ENCODE results near the gene HORMAD1. TPM values are rescaled to one million over a fixed set of nuclear protein-coding genes. Genes with fewer than 3 reads are reported as not detected.

Gene HORMAD1
- polyA plus RNA-seq, 1 donor from 2014 or later = not detected

GRCh38 chr1:150696162-150696561 is 24.5 kb downstream of the HORMAD1 start (continued):
- TF ChIP-seq SMC3 (conservative IDR thresholded peaks at IDR 0.05; ENCODE audit: poor library complexity) = no peak
- TF ChIP-seq EP300 (conservative IDR thresholded peaks at IDR 0.05; ENCODE audit: poor library complexity, severe bottlenecking) = no peak

GRCh38 chr1:150695561-150695960 is 25.1 kb downstream of the HORMAD1 start:
- Histone ChIP-seq H4K20me1 (ENCODE audit: insufficient read depth) (no peaks in the 10 kb centered on the region), H2AFZ (ENCODE audit: low read depth, low read length) (no peak overlapping the region), H3K9me3 (ENCODE audit: low read length) (no peaks in the 10 kb centered on the region), H3K27me3 (ENCODE audit: insufficient read depth, low read depth, low read length) (no peaks in the 10 kb centered on the region), H3K9ac (ENCODE audit: low read length) (no peak overlapping the region), H3K4me3 (ENCODE audit: low read length) (no peak overlapping the region), H3K79me2 (replicated peaks; ENCODE audit: insufficient read depth, low read length) (peaks cover 11% of the 10 kb centered on the region), H3K9me2 (ENCODE audit: insufficient read depth, low read length) (no peaks in the 10 kb centered on the region), H3K36me3 (ENCODE audit: insufficient read depth, low read length) (no peaks in the 10 kb centered on the region), H3K27ac (ENCODE audit: low read length) (no peak overlapping the region), H3F3A (ENCODE audit: insufficient read depth, low read length, poor library complexity, severe bottlenecking) (no peaks in the 10 kb centered on the region), H3K4me2 (ENCODE audit: low read length) (no peak overlapping the region)
- TF ChIP-seq CTCF (IDR thresholded peaks at IDR 0.05; ENCODE audit: poor library complexity, severe bottlenecking) (no peak), MXI1 (conservative IDR thresholded peaks at IDR 0.05; ENCODE audit: poor library complexity, severe bottlenecking) (no peak), RAD21 (conservative IDR thresholded peaks at IDR 0.05) (no peak), EZH2 (IDR thresholded peaks at IDR 0.05; ENCODE audit: borderline replicate concordance, insufficient read depth, low read length, poor library complexity, severe bottlenecking) (no peak), POLR2AphosphoS5 (IDR thresholded peaks at IDR 0.05) (no peak), SMC3 (conservative IDR thresholded peaks at IDR 0.05; ENCODE audit: poor library complexity) (no peak), EP300 (conservative IDR thresholded peaks at IDR 0.05; ENCODE audit: poor library complexity, severe bottlenecking) (no peak), TAF1 (IDR thresholded peaks at IDR 0.05; ENCODE audit: low read depth) (no peak)
- TF ChIP-seq, protein P1, sequence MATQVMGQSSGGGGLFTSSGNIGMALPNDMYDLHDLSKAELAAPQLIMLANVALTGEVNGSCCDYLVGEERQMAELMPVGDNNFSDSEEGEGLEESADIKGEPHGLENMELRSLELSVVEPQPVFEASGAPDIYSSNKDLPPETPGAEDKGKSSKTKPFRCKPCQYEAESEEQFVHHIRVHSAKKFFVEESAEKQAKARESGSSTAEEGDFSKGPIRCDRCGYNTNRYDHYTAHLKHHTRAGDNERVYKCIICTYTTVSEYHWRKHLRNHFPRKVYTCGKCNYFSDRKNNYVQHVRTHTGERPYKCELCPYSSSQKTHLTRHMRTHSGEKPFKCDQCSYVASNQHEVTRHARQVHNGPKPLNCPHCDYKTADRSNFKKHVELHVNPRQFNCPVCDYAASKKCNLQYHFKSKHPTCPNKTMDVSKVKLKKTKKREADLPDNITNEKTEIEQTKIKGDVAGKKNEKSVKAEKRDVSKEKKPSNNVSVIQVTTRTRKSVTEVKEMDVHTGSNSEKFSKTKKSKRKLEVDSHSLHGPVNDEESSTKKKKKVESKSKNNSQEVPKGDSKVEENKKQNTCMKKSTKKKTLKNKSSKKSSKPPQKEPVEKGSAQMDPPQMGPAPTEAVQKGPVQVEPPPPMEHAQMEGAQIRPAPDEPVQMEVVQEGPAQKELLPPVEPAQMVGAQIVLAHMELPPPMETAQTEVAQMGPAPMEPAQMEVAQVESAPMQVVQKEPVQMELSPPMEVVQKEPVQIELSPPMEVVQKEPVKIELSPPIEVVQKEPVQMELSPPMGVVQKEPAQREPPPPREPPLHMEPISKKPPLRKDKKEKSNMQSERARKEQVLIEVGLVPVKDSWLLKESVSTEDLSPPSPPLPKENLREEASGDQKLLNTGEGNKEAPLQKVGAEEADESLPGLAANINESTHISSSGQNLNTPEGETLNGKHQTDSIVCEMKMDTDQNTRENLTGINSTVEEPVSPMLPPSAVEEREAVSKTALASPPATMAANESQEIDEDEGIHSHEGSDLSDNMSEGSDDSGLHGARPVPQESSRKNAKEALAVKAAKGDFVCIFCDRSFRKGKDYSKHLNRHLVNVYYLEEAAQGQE (IDR thresholded peaks at IDR 0.05; ENCODE audit: borderline replicate concordance) = no peak

DNA sequence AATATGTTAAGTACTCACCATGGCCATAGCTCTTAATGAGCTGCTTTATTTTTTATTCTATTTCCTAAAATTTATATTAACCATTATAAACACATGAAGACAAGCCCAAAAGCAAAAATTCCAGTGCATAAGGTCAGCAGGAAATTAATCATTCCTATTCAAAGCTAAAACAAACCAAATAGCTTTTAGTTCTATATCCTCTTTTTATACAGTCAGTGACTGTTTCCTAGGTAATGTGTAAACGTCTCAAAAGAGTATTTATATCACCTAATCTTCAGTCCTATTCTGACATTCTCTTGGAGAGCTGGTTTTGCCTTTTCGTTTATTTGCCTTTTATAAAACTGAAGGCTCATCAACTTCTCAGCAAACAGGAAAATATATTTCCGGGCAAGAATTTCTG is 28.0 kb downstream of the HORMAD1 start:
- H2AFZ ChIP-seq (ENCODE audit: low read depth, low read length) = no peak overlapping the region
- no peaks in the 10 kb centered on the region for H4K20me1 ChIP-seq (ENCODE audit: insufficient read depth)
- no peaks in the 10 kb centered on the region for H3K36me3 ChIP-seq (ENCODE audit: insufficient read depth, low read length)
- no peaks in the 10 kb centered on the region for H3K27me3 ChIP-seq (ENCODE audit: insufficient read depth, low read depth, low read length)
- H3F3A ChIP-seq (ENCODE audit: insufficient read depth, low read length, poor library complexity, severe bottlenecking) = no peaks in the 10 kb centered on the region
- H3K4me3 ChIP-seq (ENCODE audit: low read length) = no peak overlapping the region
- H3K27ac ChIP-seq (ENCODE audit: low read length) = no peak overlapping the region
- no peak overlapping the region for H3K4me2 ChIP-seq (ENCODE audit: low read length)
- no peaks in the 10 kb centered on the region for H3K9me3 ChIP-seq (ENCODE audit: low read length)
- no peaks in the 10 kb centered on the region for H3K9me2 ChIP-seq (ENCODE audit: insufficient read depth, low read length)
- H3K9ac ChIP-seq (ENCODE audit: low read length) = no peak overlapping the region
- TF ChIP-seq EZH2 (IDR thresholded peaks at IDR 0.05; ENCODE audit: borderline replicate concordance, insufficient read depth, low read length, poor library complexity, severe bottlenecking) (no peak), POLR2AphosphoS5 (IDR thresholded peaks at IDR 0.05) (no peak), RAD21 (conservative IDR thresholded peaks at IDR 0.05) (no peak), EP300 (conservative IDR thresholded peaks at IDR 0.05; ENCODE audit: poor library complexity, severe bottlenecking) (no peak), TAF1 (IDR thresholded peaks at IDR 0.05; ENCODE audit: low read depth) (no peak), MXI1 (conservative IDR thresholded peaks at IDR 0.05; ENCODE audit: poor library complexity, severe bottlenecking) (no peak), CTCF (IDR thresholded peaks at IDR 0.05; ENCODE audit: poor library complexity, severe bottlenecking) (no peak), SMC3 (conservative IDR thresholded peaks at IDR 0.05; ENCODE audit: poor library complexity) (no peak)
- TF ChIP-seq, protein P1 (IDR thresholded peaks at IDR 0.05; ENCODE audit: borderline replicate concordance) = no peak
- H3K79me2 ChIP-seq (replicated peaks; ENCODE audit: insufficient read depth, low read length) = peaks cover 11% of the 10 kb centered on the region

All from neural cell (in vitro differentiated cells).